Activated T-helper 1 cell treated with anti-CD3 and anti-CD28 coated beads, Interleukin-12 subunit alpha, Interleukin-12 subunit beta, Interleukin-2, Interleukin-4 antibody, amounts not matched to agents 30 ng/mL and 10 ng/mL and 1 ng/mL, durations not matched to agents 14 hours and 24 hours and 36 hours (primary cell): ENCODE results near the gene MRFAP1L1. TPM values are rescaled to one million over a fixed set of nuclear protein-coding genes. Genes with fewer than 3 reads are reported as not detected.

Experiments
- DNase-seq: peaks from one replicate; pipeline ENCODE4 v3.0.0; 2021; ENCODE audit warnings: low spot score
- H3K27ac Mint-ChIP-seq: one replicate; pipeline ENCODE4 v1.8.0; 2021; ENCODE audit warnings: mild to moderate bottlenecking, mixed read lengths
- H3K27me3 Mint-ChIP-seq: one replicate; pipeline ENCODE4 v1.8.0; 2022; ENCODE audit warnings: mild to moderate bottlenecking, moderate library complexity, mixed read lengths; ENCODE audit not compliant: insufficient read depth
- H3K36me3 Mint-ChIP-seq: one replicate; pipeline ENCODE4 v1.8.0; 2021; ENCODE audit warnings: low read depth, mixed read lengths
- H3K4me1 Mint-ChIP-seq: one replicate; pipeline ENCODE4 v1.8.0; 2021; ENCODE audit warnings: low read depth, mixed read lengths
- H3K4me3 Mint-ChIP-seq: one replicate; pipeline ENCODE4 v1.8.0; 2021; ENCODE audit warnings: mild to moderate bottlenecking, moderate library complexity, mixed read lengths
- H3K9me3 Mint-ChIP-seq: one replicate; pipeline ENCODE4 v1.8.0; 2021; ENCODE audit warnings: mixed read lengths
- intact Hi-C: fragments of 100-400 bp; cut with micrococcal nuclease; formaldehyde crosslinking; loops from one replicate; pipeline ENCODE4 v1.15.1; 2024
- total RNA-seq: library from RNA; stranded (reverse); gene quantifications from 2 replicates; pipeline ENCODE4 v1.2.3, GENCODE V29; 2022

Gene MRFAP1L1
- total RNA-seq, 1 donor from 2014 or later: 51.7 TPM

GRCh38 chr4:6699388-6699787 is 10.3 kb downstream of the MRFAP1L1 start:
- no peak for DNase-seq
- Mint-ChIP-seq H3K27me3 (no peaks in the 10 kb centered on the region), H3K27ac (peak overlapping the region; percentile 63), H3K36me3 (peaks cover 16% of the 10 kb centered on the region), H3K4me1 (peaks cover 53% of the 10 kb centered on the region), H3K4me3 (peak overlapping the region; percentile 32), H3K9me3 (no peaks in the 10 kb centered on the region)
- intact Hi-C loops: no loop called here

DNA sequence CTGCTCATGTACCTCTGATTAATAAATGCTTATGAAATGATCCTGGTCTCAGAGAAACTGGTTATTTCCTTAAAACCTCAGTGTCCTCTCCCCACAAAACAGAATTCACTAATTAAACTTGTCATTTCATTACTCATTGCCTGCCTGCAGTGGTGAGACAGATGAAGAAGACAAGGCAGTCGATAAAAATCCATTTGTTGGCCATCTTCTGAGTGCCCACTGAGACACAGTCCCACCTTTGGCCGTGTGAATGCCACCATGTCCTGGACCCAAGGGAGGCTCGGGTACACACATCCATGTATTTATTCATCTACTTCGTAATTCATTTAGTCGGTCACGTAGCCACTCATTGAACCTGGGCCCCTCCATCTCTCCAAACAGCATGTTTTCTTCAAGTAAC is 12.5 kb downstream of the MRFAP1L1 start:
- Mint-ChIP-seq H3K27me3 (no peaks in the 10 kb centered on the region), H3K9me3 (no peaks in the 10 kb centered on the region), H3K27ac (peak overlapping the region; percentile 100), H3K4me1 (peaks cover 64% of the 10 kb centered on the region), H3K4me3 (peak overlapping the region; percentile 79), H3K36me3 (no peaks in the 10 kb centered on the region)
- DNase-seq: no peak
- intact Hi-C loops: no loop called here

DNA sequence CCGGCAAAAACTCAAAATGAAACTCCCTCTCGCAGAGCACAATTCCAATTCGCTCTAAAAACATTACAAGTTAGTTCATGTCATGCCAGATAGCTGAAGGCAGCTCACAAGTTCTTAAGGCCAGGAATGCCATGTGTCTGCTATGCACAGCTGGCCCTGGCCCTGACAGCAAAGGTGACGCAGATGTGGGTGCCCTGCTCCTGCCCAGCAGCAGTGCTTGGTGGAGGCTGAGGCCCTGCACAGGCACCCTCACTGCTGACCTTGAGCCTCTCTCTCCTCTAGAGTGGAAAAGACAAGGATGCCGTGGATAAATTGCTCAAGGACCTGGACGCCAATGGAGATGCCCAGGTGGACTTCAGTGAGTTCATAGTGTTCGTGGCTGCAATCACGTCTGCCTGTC is 13.1 kb downstream of the MRFAP1L1 start:
- H3K4me3 Mint-ChIP-seq: peak overlapping the region; percentile 79
- peaks cover 65% of the 10 kb centered on the region for H3K4me1 Mint-ChIP-seq
- DNase-seq: no peak
- no peaks in the 10 kb centered on the region for H3K27me3 Mint-ChIP-seq
- H3K9me3 Mint-ChIP-seq: no peaks in the 10 kb centered on the region
- no peaks in the 10 kb centered on the region for H3K36me3 Mint-ChIP-seq
- peak overlapping the region; percentile 100 for H3K27ac Mint-ChIP-seq
- intact Hi-C loops: loop anchor here (1.0 kb wide), 3 partner anchors 8 to 22 kb away; partner anchors contain the start of gene MRFAP1L1

- Mint-ChIP-seq H3K27me3 (no peaks in the 10 kb centered on the region), H3K9me3 (no peaks in the 10 kb centered on the region), H3K27ac (peak overlapping the region; percentile 100), H3K4me3 (peak overlapping the region; percentile 79), H3K36me3 (no peaks in the 10 kb centered on the region), H3K4me1 (peaks cover 69% of the 10 kb centered on the region)
- DNase-seq: peak; percentile 67
- intact Hi-C loops: loop anchor here (1.0 kb wide), 3 partner anchors 8 to 22 kb away; partner anchors contain the start of gene MRFAP1L1
These were observed 13.7 kb downstream of the MRFAP1L1 start for GRCh38 chr4:6695660-6696610.

GRCh38 chr4:6694177-6694901 is 15.3 kb downstream of the MRFAP1L1 start:
- H3K27me3 Mint-ChIP-seq: no peaks in the 10 kb centered on the region
- H3K36me3 Mint-ChIP-seq: peaks cover 2% of the 10 kb centered on the region
- peak overlapping the region; percentile 60 for H3K4me3 Mint-ChIP-seq
- DNase-seq: no peak
- intact Hi-C loops: no loop called here
- peaks cover 80% of the 10 kb centered on the region for H3K4me1 Mint-ChIP-seq
- peak overlapping the region; percentile 94 for H3K27ac Mint-ChIP-seq
- H3K9me3 Mint-ChIP-seq: no peaks in the 10 kb centered on the region

DNA sequence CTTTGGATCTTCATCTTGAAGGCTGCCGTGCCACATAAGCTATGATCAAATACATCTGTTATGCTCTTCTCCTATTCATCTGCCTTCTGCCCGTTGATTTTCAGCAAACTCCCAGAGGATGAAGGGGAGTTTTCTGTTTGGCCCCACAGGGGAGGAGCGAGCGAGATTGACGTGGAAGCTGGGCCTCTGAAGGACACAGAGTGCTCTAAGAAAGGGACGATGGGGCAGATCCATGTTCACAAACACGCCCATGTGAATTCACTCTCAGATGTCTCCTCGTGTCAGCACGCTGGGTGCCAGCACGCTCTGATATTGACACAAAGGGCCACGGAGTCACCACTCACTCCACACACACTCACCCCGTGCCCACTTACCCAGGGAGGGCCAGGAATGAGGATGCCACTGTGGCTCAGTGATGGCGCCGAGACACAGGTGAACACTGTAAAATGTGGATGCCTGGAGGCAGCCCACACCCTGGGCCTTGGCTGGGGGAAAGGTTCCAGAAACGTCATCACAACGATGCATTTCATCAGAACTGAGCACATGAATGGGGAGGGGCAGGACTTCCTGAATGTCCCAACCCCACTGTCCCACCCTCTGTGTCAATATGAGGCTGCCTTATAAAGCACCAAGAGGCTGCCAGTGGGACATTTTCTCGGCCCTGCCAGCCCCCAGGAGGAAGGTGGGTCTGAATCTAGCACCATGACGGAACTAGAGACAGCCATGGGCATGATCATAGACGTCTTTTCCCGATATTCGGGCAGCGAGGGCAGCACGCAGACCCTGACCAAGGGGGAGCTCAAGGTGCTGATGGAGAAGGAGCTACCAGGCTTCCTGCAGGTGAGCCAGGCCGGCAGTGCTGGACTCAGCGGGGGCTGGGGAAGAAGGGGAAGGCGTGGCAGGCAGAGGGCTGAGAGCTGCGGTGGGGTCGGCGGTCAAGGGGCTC is 16.2 kb downstream of the MRFAP1L1 start, which contains the start of gene S100P:
TSS of gene S100P (plus strand) at position 648 of the 946 bp plus-strand sequence. CDS start at position 703, 55 bp downstream.
- H3K27me3 Mint-ChIP-seq: no peaks in the 10 kb centered on the region
- peaks cover 83% of the 10 kb centered on the region for H3K4me1 Mint-ChIP-seq
- intact Hi-C loops: no loop called here
- peak within 1 kb of the TSS; percentile 94 for H3K27ac Mint-ChIP-seq
- no peak for DNase-seq
- peaks cover 2% of the 10 kb centered on the region for H3K36me3 Mint-ChIP-seq
- peak within 1 kb of the TSS; percentile 60 for H3K4me3 Mint-ChIP-seq
- H3K9me3 Mint-ChIP-seq: no peaks in the 10 kb centered on the region

GRCh38 chr4:6692806-6693205 is 16.9 kb downstream of the MRFAP1L1 start:
- Mint-ChIP-seq H3K27ac (peak overlapping the region; percentile 64), H3K4me3 (no peak overlapping the region)
- intact Hi-C loops: no loop called here

GRCh38 chr4:6692379-6692778 is 17.3 kb downstream of the MRFAP1L1 start:
- DNase-seq: no peak
- H3K36me3 Mint-ChIP-seq: peaks cover 2% of the 10 kb centered on the region
- no peak overlapping the region for H3K4me3 Mint-ChIP-seq
- no peaks in the 10 kb centered on the region for H3K27me3 Mint-ChIP-seq
- intact Hi-C loops: no loop called here
- H3K9me3 Mint-ChIP-seq: no peaks in the 10 kb centered on the region
- peak overlapping the region; percentile 62 for H3K27ac Mint-ChIP-seq
- peaks cover 87% of the 10 kb centered on the region for H3K4me1 Mint-ChIP-seq

More at GRCh38 chr4:6692806-6693205, 16.9 kb downstream of the MRFAP1L1 start:
- Mint-ChIP-seq H3K36me3 (peaks cover 2% of the 10 kb centered on the region), H3K4me1 (peaks cover 83% of the 10 kb centered on the region), H3K27me3 (no peaks in the 10 kb centered on the region), H3K9me3 (no peaks in the 10 kb centered on the region)
- DNase-seq: no peak

DNA sequence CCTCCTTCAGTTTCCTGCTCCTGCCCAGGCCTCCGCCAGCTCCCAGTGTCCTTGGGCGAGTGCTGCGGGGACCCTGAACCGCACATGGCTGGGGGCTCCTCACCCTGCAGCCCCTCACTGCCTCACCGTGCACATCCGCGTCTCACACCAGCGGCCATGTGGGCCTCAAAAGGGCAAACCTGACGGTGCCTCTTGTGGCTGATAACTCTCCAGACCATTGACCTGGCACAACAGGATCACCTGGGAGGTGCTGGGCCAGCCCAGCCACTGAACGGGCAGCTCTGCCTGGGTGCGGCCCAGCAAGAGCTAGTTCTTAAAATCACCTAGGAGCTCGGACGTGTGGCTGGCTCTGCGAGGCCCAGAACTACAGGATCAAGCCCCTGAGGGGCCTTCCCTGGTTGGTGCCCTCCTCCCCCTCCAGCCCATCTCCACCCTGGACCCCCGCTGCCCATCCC is 20.1 kb downstream of the MRFAP1L1 start:
- no peak for DNase-seq
- Mint-ChIP-seq H3K4me1 (peaks cover 83% of the 10 kb centered on the region), H3K27me3 (no peaks in the 10 kb centered on the region), H3K4me3 (peak overlapping the region; percentile 83), H3K27ac (peak overlapping the region; percentile 96), H3K9me3 (no peaks in the 10 kb centered on the region), H3K36me3 (peaks cover 7% of the 10 kb centered on the region)
- intact Hi-C loops: loop anchor here (1.0 kb wide), 3 partner anchors 15 to 49 kb away; partner anchors contain the start of genes MRFAP1 and MRFAP1L1

DNA sequence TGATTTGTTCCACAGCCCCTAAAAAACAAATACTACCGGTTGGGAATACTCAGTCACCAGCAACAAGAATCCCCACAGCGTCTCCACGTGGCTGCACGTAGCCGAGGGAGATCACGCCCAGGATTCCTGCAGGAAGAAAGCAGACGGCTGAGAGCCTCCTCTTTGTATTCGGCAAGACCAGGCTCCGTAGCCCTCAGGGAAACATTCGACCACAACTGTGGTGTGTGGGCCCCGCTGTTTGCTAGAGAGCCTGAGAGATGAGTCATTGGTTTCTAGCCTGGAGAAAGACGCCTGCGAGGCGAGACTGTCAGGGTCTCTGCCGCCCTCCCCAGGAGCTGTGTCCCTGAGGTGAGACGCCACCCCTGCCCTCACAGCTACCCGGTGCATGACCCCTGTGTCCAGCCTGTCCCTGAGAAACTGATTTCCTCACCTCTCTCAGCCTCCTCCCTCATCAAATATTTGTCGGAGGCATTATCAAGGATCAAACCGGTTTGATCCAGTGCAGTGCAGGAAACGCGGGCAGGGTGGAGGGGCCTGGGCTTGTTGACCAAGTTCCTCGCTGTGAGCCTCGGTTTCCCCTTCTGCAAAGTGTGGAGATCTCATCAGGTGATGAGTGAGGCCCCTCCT is 20.7 kb downstream of the MRFAP1L1 start:
- intact Hi-C loops: loop anchor here (1.0 kb wide), 4 partner anchors 7 to 49 kb away; partner anchors contain the start of genes MRFAP1 and MRFAP1L1
- H3K27ac Mint-ChIP-seq: peak overlapping the region; percentile 96
- peaks cover 7% of the 10 kb centered on the region for H3K36me3 Mint-ChIP-seq
- peaks cover 80% of the 10 kb centered on the region for H3K4me1 Mint-ChIP-seq
- peak overlapping the region; percentile 83 for H3K4me3 Mint-ChIP-seq
- DNase-seq: peak; percentile 70
- no peaks in the 10 kb centered on the region for H3K27me3 Mint-ChIP-seq
- no peaks in the 10 kb centered on the region for H3K9me3 Mint-ChIP-seq

GRCh38 chr4:6687947-6688878 is 21.5 kb downstream of the MRFAP1L1 start:
- H3K27ac Mint-ChIP-seq: peak overlapping the region; percentile 96
- H3K9me3 Mint-ChIP-seq: no peaks in the 10 kb centered on the region
- no peak for DNase-seq
- peak overlapping the region; percentile 83 for H3K4me3 Mint-ChIP-seq
- peaks cover 7% of the 10 kb centered on the region for H3K36me3 Mint-ChIP-seq
- peaks cover 72% of the 10 kb centered on the region for H3K4me1 Mint-ChIP-seq
- H3K27me3 Mint-ChIP-seq: no peaks in the 10 kb centered on the region
- intact Hi-C loops: loop anchor here (1.0 kb wide), 1 partner anchor 8 kb away; no protein-coding TSS in a partner anchor
